H9 (cell line): ENCODE data around the gene GATAD2B. TPM values are rescaled to one million over a fixed set of nuclear protein-coding genes. Genes with fewer than 3 reads are reported as not detected.

Experiments
- DNase-seq: peaks from one replicate; pipeline ENCODE4 v3.0.0-alpha.2; 2017
- H2AFZ ChIP-seq: one replicate; pipeline ENCODE4 v1.6.1; 2013; ENCODE audit warnings: mild to moderate bottlenecking, low read length, control low read depth, moderate library complexity
- H2AK5ac ChIP-seq: 2 replicates; pipeline ENCODE4 v1.6.1; 2013; ENCODE audit warnings: low read length, control low read depth, mixed read lengths; ENCODE audit not compliant: insufficient read length
- H2BK120ac ChIP-seq: one replicate; pipeline ENCODE4 v1.6.1; 2013; ENCODE audit warnings: low read depth, mild to moderate bottlenecking, low read length, control low read depth, inconsistent platforms; ENCODE audit not compliant: poor library complexity, severe bottlenecking
- H2BK12ac ChIP-seq: 2 replicates; pipeline ENCODE4 v1.6.1; 2013; ENCODE audit warnings: low read length, control low read depth, mixed read lengths, low read depth; ENCODE audit not compliant: insufficient read length
- H2BK15ac ChIP-seq: 2 replicates; pipeline ENCODE4 v1.6.1; 2013; ENCODE audit warnings: low read depth, low read length, control low read depth
- H2BK20ac ChIP-seq: one replicate; pipeline ENCODE4 v1.6.1; 2013; ENCODE audit warnings: low read depth, mild to moderate bottlenecking, low read length, control low read depth, inconsistent platforms; ENCODE audit not compliant: poor library complexity, severe bottlenecking
- H2BK5ac ChIP-seq: 2 replicates; pipeline ENCODE4 v1.6.1; 2013; ENCODE audit warnings: low read length, control low read depth, mixed read lengths; ENCODE audit not compliant: insufficient read length
- H3K14ac ChIP-seq: 2 replicates; pipeline ENCODE4 v1.6.1; 2013; ENCODE audit warnings: low read length, control low read depth; ENCODE audit not compliant: insufficient read depth
- H3K18ac ChIP-seq: 2 replicates; pipeline ENCODE4 v1.6.1; 2013; ENCODE audit warnings: low read depth, mild to moderate bottlenecking, mixed read lengths, low read length, control low read depth; ENCODE audit not compliant: insufficient read length
- H3K23ac ChIP-seq: 2 replicates; pipeline ENCODE4 v1.6.1; 2013; ENCODE audit warnings: low read length, control low read depth, mixed read lengths, low read depth; ENCODE audit not compliant: insufficient read length
- H3K23me2 ChIP-seq: 2 replicates; pipeline ENCODE4 v1.6.1; 2013; ENCODE audit warnings: low read depth, mild to moderate bottlenecking, mixed read lengths, low read length, control low read depth; ENCODE audit not compliant: insufficient read length, poor library complexity, severe bottlenecking
- H3K27ac ChIP-seq: 2 replicates; pipeline ENCODE4 v1.5.1; 2013; ENCODE audit warnings: low read length, control low read depth, mixed read lengths, low read depth; ENCODE audit not compliant: insufficient read length
- H3K27me3 ChIP-seq: 2 replicates; pipeline ENCODE4 v1.6.1; 2013; ENCODE audit warnings: low read length, control low read depth, inconsistent platforms; ENCODE audit not compliant: insufficient read depth
- H3K4ac ChIP-seq: 2 replicates; pipeline ENCODE4 v1.6.1; 2013; ENCODE audit warnings: low read depth, mild to moderate bottlenecking, control low read depth, inconsistent platforms, low read length, moderate library complexity
- H3K4me1 ChIP-seq: 2 replicates; pipeline ENCODE4 v1.6.1; 2013; ENCODE audit warnings: low read length, control low read depth, inconsistent platforms; ENCODE audit not compliant: insufficient read depth
- H3K4me2 ChIP-seq: 2 replicates; pipeline ENCODE4 v1.6.1; 2013; ENCODE audit warnings: low read length, control low read depth, mixed read lengths; ENCODE audit not compliant: insufficient read length, insufficient read depth
- H3K56ac ChIP-seq: 2 replicates; pipeline ENCODE4 v1.6.1; 2013; ENCODE audit warnings: low read depth, mild to moderate bottlenecking, mixed read lengths, low read length, control low read depth; ENCODE audit not compliant: insufficient read length
- H3K79me1 ChIP-seq: 2 replicates; pipeline ENCODE4 v1.6.1; 2013; ENCODE audit warnings: low read depth, mild to moderate bottlenecking, moderate library complexity, low read length, control low read depth, inconsistent platforms; ENCODE audit not compliant: insufficient read depth, poor library complexity, severe bottlenecking
- H3K79me2 ChIP-seq: 2 replicates; pipeline ENCODE4 v1.6.1; 2013; ENCODE audit warnings: low read length, control low read depth, inconsistent platforms; ENCODE audit not compliant: insufficient read depth
- H3K9ac ChIP-seq: 2 replicates; pipeline ENCODE4 v1.6.1; 2013; ENCODE audit warnings: low read length, control low read depth, mixed read lengths; ENCODE audit not compliant: insufficient read length; ENCODE audit errors: extremely low read depth
- H3K9me3 ChIP-seq: one replicate; pipeline ENCODE4 v1.6.1; 2013; ENCODE audit warnings: low read depth, low read length, inconsistent platforms; ENCODE audit not compliant: control insufficient read depth
- H3T11ph ChIP-seq: one replicate; pipeline ENCODE4 v1.6.1; 2013; ENCODE audit warnings: mild to moderate bottlenecking, low read length, control low read depth, inconsistent platforms
- H4K20me1 ChIP-seq: one replicate; pipeline ENCODE4 v1.6.1; 2013; ENCODE audit not compliant: control insufficient read depth, insufficient read length, insufficient read depth
- H4K5ac ChIP-seq: 2 replicates; pipeline ENCODE4 v1.6.1; 2013; ENCODE audit warnings: low read depth, mild to moderate bottlenecking, mixed read lengths, low read length, control low read depth; ENCODE audit not compliant: insufficient read length
- H4K8ac ChIP-seq: replicated peaks from 2 replicates; pipeline ENCODE4 v1.6.1; 2013; ENCODE audit warnings: low read length, control low read depth, mixed read lengths, low read depth; ENCODE audit not compliant: insufficient read length
- H4K91ac ChIP-seq: 2 replicates; pipeline ENCODE4 v1.6.1; 2013; ENCODE audit warnings: low read depth, mild to moderate bottlenecking, moderate library complexity, mixed read lengths, low read length, control low read depth; ENCODE audit not compliant: insufficient read length
- H3K27ac Mint-ChIP-seq, 3 experiments: 2 replicates in 2 of 3; 3 replicates in 1 of 3; pipeline ENCODE4 v1.8.0; 2020 to 2021; ENCODE audit warnings: mixed read lengths in 3 of 3, mild to moderate bottlenecking in 1 of 3, moderate library complexity in 1 of 3
- H3K27me3 Mint-ChIP-seq: 2 replicates; pipeline ENCODE4 v1.8.0; 2021; ENCODE audit warnings: low read depth, mild to moderate bottlenecking, moderate library complexity, mixed read lengths
- H3K36me3 Mint-ChIP-seq, 3 experiments: 2 replicates in 2 of 3; 3 replicates in 1 of 3; pipeline ENCODE4 v1.8.0; 2020 to 2021; ENCODE audit warnings: low read depth in 3 of 3, mixed read lengths in 3 of 3; ENCODE audit not compliant: insufficient read depth in 1 of 3
- H3K4me1 Mint-ChIP-seq, 2 experiments: 2 replicates each; pipeline ENCODE4 v1.8.0; 2020; ENCODE audit warnings: mixed read lengths in 2 of 2
- H3K4me3 Mint-ChIP-seq, 2 experiments: 2 replicates in 1 of 2; 3 replicates in 1 of 2; pipeline ENCODE4 v1.8.0; 2020 to 2021; ENCODE audit warnings: mild to moderate bottlenecking in 2 of 2, mixed read lengths in 2 of 2, moderate library complexity in 1 of 2
- H3K9me3 Mint-ChIP-seq, 2 experiments: 2 replicates in 1 of 2; 3 replicates in 1 of 2; pipeline ENCODE4 v1.8.0; 2020; ENCODE audit warnings: mild to moderate bottlenecking in 2 of 2, mixed read lengths in 2 of 2, moderate library complexity in 1 of 2
- WGBS: extraction: QIAGEN DNeasy Blood & Tissue Kit; methylation state at CpG from one replicate; pipeline ENCODE4 v1.1.7; 2013; ENCODE audit warnings: missing lambda C conversion rate, low lambda C conversion rate, mixed read lengths; ENCODE audit not compliant: insufficient read length; ENCODE audit errors: extremely low coverage; 5-methylcytosine and 5-hydroxymethylcytosine counted together
- total RNA-seq: library from RNA; stranded (reverse); gene quantifications from 2 replicates; pipeline ENCODE4 v1.2.1, GENCODE V29; 2021
- TF ChIP-seq, protein P1 (sequence below): fragments of 200-600 bp; sonication (generic); conservative IDR thresholded peaks from 3 replicates; pipeline ENCODE4 v1.8.0; 2021; ENCODE audit warnings: antibody characterized with exemption, mild to moderate bottlenecking

Gene GATAD2B
- total RNA-seq, 1 experiment from 2014 or later = 44.1 TPM

DNA sequence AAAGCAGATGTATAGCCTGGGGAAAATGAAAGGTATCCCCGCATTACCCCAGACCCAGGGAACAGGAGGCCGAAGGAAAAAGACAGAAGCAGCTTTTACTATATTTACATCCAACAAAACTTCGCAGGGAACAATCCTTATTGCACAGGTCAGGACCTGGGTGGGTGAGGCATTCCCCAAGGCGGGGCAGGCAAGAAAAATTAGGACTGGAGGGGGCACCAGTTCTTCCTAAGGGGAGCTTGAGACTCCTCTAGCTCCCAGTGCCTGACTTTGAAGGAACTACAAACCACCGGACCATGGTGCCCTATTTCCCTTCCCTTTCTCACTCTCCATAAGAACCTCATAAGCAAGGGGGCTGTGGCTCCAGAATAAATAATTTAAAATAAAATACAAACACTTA, 6.7 kb upstream of the GATAD2B start:
- Histone ChIP-seq H2AFZ (no peak overlapping the region), H3K9me3 (no peaks in the 10 kb centered on the region), H2BK5ac (no peak overlapping the region), H2BK12ac (no peak overlapping the region), H3K56ac (no peak overlapping the region), H3K79me2 (no peaks in the 10 kb centered on the region), H3K4me2 (no peak overlapping the region), H3K9ac (no peak overlapping the region), H4K20me1 (no peaks in the 10 kb centered on the region), H3K27me3 (no peaks in the 10 kb centered on the region), H3K27ac (no peak overlapping the region), H3K18ac (no peak overlapping the region), H2BK20ac (no peak overlapping the region), H3K4me1 (no peaks in the 10 kb centered on the region), H4K91ac (no peak overlapping the region), H3K14ac (no peak overlapping the region), H3K79me1 (no peaks in the 10 kb centered on the region), H4K8ac (no peak overlapping the region), H2BK15ac (no peak overlapping the region), H3T11ph (no peak overlapping the region), H4K5ac (no peak overlapping the region), H2BK120ac (no peak overlapping the region), H3K23ac (no peak overlapping the region), H2AK5ac (no peak overlapping the region), H3K23me2 (no peaks in the 10 kb centered on the region), H3K4ac (no peak overlapping the region)
- Mint-ChIP-seq H3K27ac (peak overlapping the region in 1 of 3 experiments; percentile 83; a peak in 2 of 7 replicates), H3K4me1 (no peaks in the 10 kb centered on the region), H3K27me3 (no peaks in the 10 kb centered on the region), H3K9me3 (no peaks in the 10 kb centered on the region), H3K36me3 (peaks cover 15 to 38% (median 29%) of the 10 kb centered on the region in 3 experiments; a peak in 6 of 7 replicates), H3K4me3 (no peak overlapping the region)
- no CpG with 5 or more reads among the region's 5 CpGs for WGBS
- no peak for DNase-seq
- TF ChIP-seq, protein P1, sequence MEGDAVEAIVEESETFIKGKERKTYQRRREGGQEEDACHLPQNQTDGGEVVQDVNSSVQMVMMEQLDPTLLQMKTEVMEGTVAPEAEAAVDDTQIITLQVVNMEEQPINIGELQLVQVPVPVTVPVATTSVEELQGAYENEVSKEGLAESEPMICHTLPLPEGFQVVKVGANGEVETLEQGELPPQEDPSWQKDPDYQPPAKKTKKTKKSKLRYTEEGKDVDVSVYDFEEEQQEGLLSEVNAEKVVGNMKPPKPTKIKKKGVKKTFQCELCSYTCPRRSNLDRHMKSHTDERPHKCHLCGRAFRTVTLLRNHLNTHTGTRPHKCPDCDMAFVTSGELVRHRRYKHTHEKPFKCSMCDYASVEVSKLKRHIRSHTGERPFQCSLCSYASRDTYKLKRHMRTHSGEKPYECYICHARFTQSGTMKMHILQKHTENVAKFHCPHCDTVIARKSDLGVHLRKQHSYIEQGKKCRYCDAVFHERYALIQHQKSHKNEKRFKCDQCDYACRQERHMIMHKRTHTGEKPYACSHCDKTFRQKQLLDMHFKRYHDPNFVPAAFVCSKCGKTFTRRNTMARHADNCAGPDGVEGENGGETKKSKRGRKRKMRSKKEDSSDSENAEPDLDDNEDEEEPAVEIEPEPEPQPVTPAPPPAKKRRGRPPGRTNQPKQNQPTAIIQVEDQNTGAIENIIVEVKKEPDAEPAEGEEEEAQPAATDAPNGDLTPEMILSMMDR = no peak
